COR-L47 (cell line): ENCODE results near the gene FEM1C.
"Not testable (repeated sequence)": the region's sequence is repeated elsewhere in the genome, so short reads cannot be mapped to it uniquely, and the experiment has no call there.

Experiments used
- DNase-seq: peaks from one replicate; lab custom pipeline; 2025; lab: John Stamatoyannopoulos, UW

The FEM1C gene

GRCh38 chr5:115520191-115520590, 24.4 kb downstream of the FEM1C start:
- no peak for DNase-seq

GRCh38 chr5:115516372-115516771, 28.2 kb downstream of the FEM1C start:
- no peak for DNase-seq

GRCh38 chr5:115514220-115514619, 30.4 kb downstream of the FEM1C start:
- no peak for DNase-seq

GRCh38 chr5:115511632-115512031, 32.9 kb downstream of the FEM1C start:
- DNase-seq = no peak

GRCh38 chr5:115510145-115510645, 34.4 kb downstream of the FEM1C start:
- no peak for DNase-seq

- no peak for DNase-seq
Observed at GRCh38 chr5:115509547-115509946, 35.0 kb downstream of the FEM1C start.

- DNase-seq = no peak
Observed at GRCh38 chr5:115507681-115508080, 36.9 kb downstream of the FEM1C start.

GRCh38 chr5:115503420-115503819, 41.2 kb downstream of the FEM1C start:
- no peak for DNase-seq

GRCh38 chr5:115501464-115502210, 42.9 kb downstream of the FEM1C start:
- no peak for DNase-seq

GRCh38 chr5:115500225-115500624, 44.4 kb downstream of the FEM1C start:
- DNase-seq = no peak

GRCh38 chr5:115496936-115497576, 47.5 kb downstream of the FEM1C start:
- DNase-seq = no peak

GRCh38 chr5:115494570-115495289, 49.8 kb downstream of the FEM1C start:
- DNase-seq = no peak

GRCh38 chr5:115490596-115490995, 54.0 kb downstream of the FEM1C start:
- no peak for DNase-seq

- DNase-seq = no peak
Observed at GRCh38 chr5:115489733-115490132, 54.8 kb downstream of the FEM1C start.

- DNase-seq = no peak
Observed at GRCh38 chr5:115487756-115488155, 56.8 kb downstream of the FEM1C start.

GRCh38 chr5:115487168-115487567, 57.4 kb downstream of the FEM1C start:
- no peak for DNase-seq

- DNase-seq = no peak
Observed at GRCh38 chr5:115486728-115487127, 57.8 kb downstream of the FEM1C start.

- DNase-seq = no peak
Observed at GRCh38 chr5:115484368-115484767, 60.2 kb downstream of the FEM1C start.

- DNase-seq = no peak
Observed at GRCh38 chr5:115480900-115481299, 63.7 kb downstream of the FEM1C start.

- DNase-seq = no peak
Observed at GRCh38 chr5:115480271-115480670, 64.3 kb downstream of the FEM1C start.

- DNase-seq = not testable (repeated sequence)
Observed at GRCh38 chr5:115479166-115479873, 65.3 kb downstream of the FEM1C start.

GRCh38 chr5:115478281-115478680, 66.3 kb downstream of the FEM1C start:
- DNase-seq = no peak
